Ovary (tissue), 3 donors: Measurements from ENCODE around the gene NBPF6.
"Not testable (repeated sequence)": the region's sequence is repeated elsewhere in the genome, so short reads cannot be mapped to it uniquely, and the experiment has no call there.

Experiments
- EP300 ChIP-seq: sonication (generic); formaldehyde crosslinking; IDR thresholded peaks from one replicate; pipeline ENCODE4 v1.6.1; 2017; ENCODE audit warnings: antibody characterized with exemption
- POLR2A ChIP-seq: fragments of 450-650 bp; IDR thresholded peaks from one replicate; pipeline ENCODE4 v1.6.1; 2017; ENCODE audit warnings: antibody characterized with exemption, mild to moderate bottlenecking, moderate library complexity
- TF ChIP-seq, protein P1 (sequence below), 3 donors: fragments of 450-650 bp in 2 of 3; fragments of 200-600 bp in 1 of 3; IDR thresholded peaks; one replicate each; pipeline versions ENCODE4 v1.5.1 to v1.8.0; 2016 to 2022; ENCODE audit warnings: antibody characterized with exemption in 3 of 3, mild to moderate bottlenecking in 1 of 3
- donor health status: DM: no; HTN: no; CAD: no.

DNA sequence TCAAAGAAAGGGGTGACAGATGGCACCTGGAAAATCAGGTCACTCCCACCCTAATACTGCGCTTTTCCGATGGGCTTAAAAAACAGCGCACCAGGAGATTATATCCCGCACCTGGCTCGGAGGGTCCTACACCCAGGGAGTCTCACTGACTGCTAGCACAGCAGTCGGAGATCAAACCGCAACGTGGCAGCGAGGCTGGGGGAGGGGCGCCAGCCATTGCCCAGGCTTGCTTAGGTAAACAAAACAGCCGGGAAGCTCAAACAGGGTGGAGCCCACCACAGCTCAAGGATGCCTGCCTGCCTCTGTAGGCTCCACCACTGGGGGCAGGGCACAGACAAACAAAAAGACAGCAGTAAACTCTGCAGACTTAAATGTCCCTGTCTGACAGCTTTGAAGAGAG lies 36.6 kb downstream of the NBPF6 start:
- TF ChIP-seq, protein P1, sequence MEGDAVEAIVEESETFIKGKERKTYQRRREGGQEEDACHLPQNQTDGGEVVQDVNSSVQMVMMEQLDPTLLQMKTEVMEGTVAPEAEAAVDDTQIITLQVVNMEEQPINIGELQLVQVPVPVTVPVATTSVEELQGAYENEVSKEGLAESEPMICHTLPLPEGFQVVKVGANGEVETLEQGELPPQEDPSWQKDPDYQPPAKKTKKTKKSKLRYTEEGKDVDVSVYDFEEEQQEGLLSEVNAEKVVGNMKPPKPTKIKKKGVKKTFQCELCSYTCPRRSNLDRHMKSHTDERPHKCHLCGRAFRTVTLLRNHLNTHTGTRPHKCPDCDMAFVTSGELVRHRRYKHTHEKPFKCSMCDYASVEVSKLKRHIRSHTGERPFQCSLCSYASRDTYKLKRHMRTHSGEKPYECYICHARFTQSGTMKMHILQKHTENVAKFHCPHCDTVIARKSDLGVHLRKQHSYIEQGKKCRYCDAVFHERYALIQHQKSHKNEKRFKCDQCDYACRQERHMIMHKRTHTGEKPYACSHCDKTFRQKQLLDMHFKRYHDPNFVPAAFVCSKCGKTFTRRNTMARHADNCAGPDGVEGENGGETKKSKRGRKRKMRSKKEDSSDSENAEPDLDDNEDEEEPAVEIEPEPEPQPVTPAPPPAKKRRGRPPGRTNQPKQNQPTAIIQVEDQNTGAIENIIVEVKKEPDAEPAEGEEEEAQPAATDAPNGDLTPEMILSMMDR (IDR thresholded peaks at IDR 0.05), result not testable (repeated sequence)
- not testable (repeated sequence) for TF ChIP-seq POLR2A, EP300
